ENCODE results near the gene TNKS2. TPM values are rescaled to one million over a fixed set of nuclear protein-coding genes. Genes with fewer than 3 reads are reported as not detected.
"Not testable (repeated sequence)": the region's sequence is repeated elsewhere in the genome, so short reads cannot be mapped to it uniquely, and the experiment has no call there.

The TNKS2 gene
- total RNA-seq = 10 to 100 TPM; 22.1 to 22.8 TPM

- H3K36me3 Mint-ChIP-seq (ENCODE audit: low read depth) = peaks cover 25% of the 10 kb centered on the region
- ATAC-seq = peak; percentile 67
- H3K27me3 Mint-ChIP-seq = no peaks in the 10 kb centered on the region
- CTCF ChIA-PET = interaction anchor here (1.7 kb wide), 1 partner anchor 39 kb away, joined by 6 read pairs; no protein-coding TSS in a partner anchor
- peak within 1 kb of the TSS; percentile 89 for H3K4me3 Mint-ChIP-seq
- no peaks in the 10 kb centered on the region for H3K9me3 Mint-ChIP-seq
- POLR2A ChIA-PET = interaction anchor here (0.7 to 2.2 kb wide), 6 partner anchors 10 to 165 kb away, joined by 3 to 7 read pairs (median 4); partner anchors contain the start of gene BTAF1
- H3K4me1 Mint-ChIP-seq (ENCODE audit: low read depth) = peaks cover 51% of the 10 kb centered on the region
- intact Hi-C loops (cut with micrococcal nuclease) = loop anchor here (2.0 kb wide), 1 partner anchor 111 kb away; the partner anchor contains the start of gene FGFBP3
- DNase-seq = peak; percentile 93
- TF ChIP-seq CTCF (IDR thresholded peaks at IDR 0.05) = no peak
- peak within 1 kb of the TSS; percentile 99 for H3K27ac Mint-ChIP-seq
Observed at GRCh38 chr10:91797874-91798648, at the start of gene TNKS2. TSS of gene TNKS2 (plus strand) at chr10:91798426. CDS start at chr10:91798691, 265 bp downstream.

DNA sequence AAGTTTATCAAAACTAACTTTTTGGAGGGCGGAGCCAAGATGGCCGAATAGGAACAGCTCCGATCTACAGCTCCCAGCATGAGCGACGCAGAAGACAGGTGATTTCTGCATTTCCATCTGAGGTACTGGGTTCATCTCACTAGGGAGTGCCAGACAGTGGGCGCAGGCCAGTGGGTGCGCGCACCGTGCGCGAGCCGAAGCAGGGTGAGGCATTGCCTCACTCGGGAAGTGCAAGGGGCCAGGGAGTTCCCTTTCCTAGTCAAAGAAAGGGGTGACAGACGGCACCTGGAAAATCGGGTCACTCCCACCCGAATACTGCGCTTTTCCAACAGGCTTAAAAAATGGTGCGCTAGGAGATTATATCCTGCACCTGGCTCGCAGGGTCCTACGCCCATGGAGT lies 48.6 kb upstream of the TNKS2 start:
- ATAC-seq; H3K4me1 Mint-ChIP-seq (ENCODE audit: low read depth); H3K36me3 Mint-ChIP-seq (ENCODE audit: low read depth); DNase-seq; H3K27ac Mint-ChIP-seq; CTCF ChIA-PET; H3K4me3 Mint-ChIP-seq; H3K9me3 Mint-ChIP-seq; POLR2A ChIA-PET; intact Hi-C loops (cut with micrococcal nuclease): not testable (repeated sequence)
- H3K27me3 Mint-ChIP-seq = peaks cover 17% of the 10 kb centered on the region

- intact Hi-C loops (cut with micrococcal nuclease) = no loop called here
- ChIA-PET CTCF (interaction anchor here (0.8 to 1.1 kb wide), 2 partner anchors 157 to 458 kb away, joined by 3 to 6 read pairs; no protein-coding TSS in a partner anchor), POLR2A (no interaction called here)
- H3K4me3 Mint-ChIP-seq = no peak overlapping the region
- TF ChIP-seq CTCF (IDR thresholded peaks at IDR 0.05) = no peak
- ATAC-seq (no peak), DNase-seq (no peak)
- no peak overlapping the region for H3K27ac Mint-ChIP-seq
- peaks cover 12% of the 10 kb centered on the region for H3K27me3 Mint-ChIP-seq
- peaks cover 2% of the 10 kb centered on the region for H3K4me1 Mint-ChIP-seq (ENCODE audit: low read depth)
- H3K36me3 Mint-ChIP-seq (ENCODE audit: low read depth) = no peaks in the 10 kb centered on the region
- H3K9me3 Mint-ChIP-seq = no peaks in the 10 kb centered on the region
Observed at GRCh38 chr10:91756286-91756685, 41.9 kb upstream of the TNKS2 start.

GRCh38 chr10:91758303-91759146 lies 39.7 kb upstream of the TNKS2 start:
- ATAC-seq (peak; percentile 65), DNase-seq (no peak)
- POLR2A ChIA-PET = interaction anchor here (1.0 kb wide), 1 partner anchor 162 kb away, joined by 4 read pairs; no protein-coding TSS in a partner anchor
- TF ChIP-seq CTCF (IDR thresholded peaks at IDR 0.05) = peak; percentile 67
- no peaks in the 10 kb centered on the region for H3K36me3 Mint-ChIP-seq (ENCODE audit: low read depth)
- CTCF ChIA-PET = interaction anchor here (0.6 to 5.1 kb wide), 24 partner anchors 9 to 460 kb away, joined by 3 to 62 read pairs (median 6); partner anchors contain the start of genes BTAF1, FGFBP3 and TNKS2
- peaks cover 18% of the 10 kb centered on the region for H3K27me3 Mint-ChIP-seq
- no peak overlapping the region for H3K4me3 Mint-ChIP-seq
- intact Hi-C loops (cut with micrococcal nuclease) = loop anchor here (2.0 kb wide), 1 partner anchor 154 kb away; no protein-coding TSS in a partner anchor
- H3K27ac Mint-ChIP-seq = no peak overlapping the region
- H3K4me1 Mint-ChIP-seq (ENCODE audit: low read depth) = peaks cover 2% of the 10 kb centered on the region
- H3K9me3 Mint-ChIP-seq = no peaks in the 10 kb centered on the region

- ChIA-PET POLR2A (interaction anchor here (1.0 kb wide), 1 partner anchor 161 kb away, joined by 4 read pairs; no protein-coding TSS in a partner anchor), CTCF (interaction anchor here (1.1 to 5.1 kb wide), 17 partner anchors 11 to 461 kb away, joined by 3 to 62 read pairs (median 7); partner anchors contain the start of genes BTAF1, FGFBP3 and TNKS2)
- TF ChIP-seq CTCF (IDR thresholded peaks at IDR 0.05) = no peak
- no peaks in the 10 kb centered on the region for H3K36me3 Mint-ChIP-seq (ENCODE audit: low read depth)
- intact Hi-C loops (cut with micrococcal nuclease) = loop anchor here (2.0 kb wide), 1 partner anchor 153 kb away; no protein-coding TSS in a partner anchor
- DNase-seq (no peak), ATAC-seq (peak; percentile 45)
- no peaks in the 10 kb centered on the region for H3K9me3 Mint-ChIP-seq
- no peak overlapping the region for H3K27ac Mint-ChIP-seq
- peaks cover 18% of the 10 kb centered on the region for H3K27me3 Mint-ChIP-seq
- peaks cover 2% of the 10 kb centered on the region for H3K4me1 Mint-ChIP-seq (ENCODE audit: low read depth)
- H3K4me3 Mint-ChIP-seq = no peak overlapping the region
Observed at GRCh38 chr10:91759581-91759986, 38.6 kb upstream of the TNKS2 start.
